DND-41 (cell line): ENCODE data around the gene CAPN15.
"Not testable (repeated sequence)": the region's sequence is repeated elsewhere in the genome, so short reads cannot be mapped to it uniquely, and the experiment has no call there.

Experiments
- ATAC-seq: fragments of 200-7000 bp; cut with Tn5 transposase; 3 replicates; pipeline ENCODE4 v1.9.1; 2021; ENCODE audit warnings: low read depth; ENCODE audit not compliant: insufficient read depth
- DNase-seq: peaks from one replicate; pipeline ENCODE4 v3.0.0-alpha.2; 2020
- H2AFZ ChIP-seq: 2 replicates; pipeline ENCODE4 v1.6.0; 2012; ENCODE audit warnings: low read depth, low read length
- H3K27ac ChIP-seq: 2 replicates; pipeline ENCODE4 v1.5.1; 2012; ENCODE audit warnings: low read length, inconsistent platforms
- H3K27me3 ChIP-seq: fragments of 200-600 bp; sonication (generic); 2 replicates; pipeline ENCODE4 v1.6.0; 2012; ENCODE audit warnings: low read length, mild to moderate bottlenecking, inconsistent platforms; ENCODE audit not compliant: insufficient read depth, poor library complexity
- H3K36me3 ChIP-seq: 2 replicates; pipeline ENCODE4 v1.5.1; 2012; ENCODE audit warnings: low read length, inconsistent platforms; ENCODE audit not compliant: insufficient read depth
- H3K4me1 ChIP-seq: 2 replicates; pipeline ENCODE4 v1.5.1; 2012; ENCODE audit warnings: mild to moderate bottlenecking, low read length; ENCODE audit not compliant: insufficient read depth
- H3K4me2 ChIP-seq: 2 replicates; pipeline ENCODE4 v1.6.0; 2012; ENCODE audit warnings: mild to moderate bottlenecking, moderate library complexity, low read length, inconsistent platforms; ENCODE audit not compliant: insufficient read depth
- H3K4me3 ChIP-seq, 2 experiments: fragments of 200-600 bp in 1 of 2; shearing (Covaris generic) in 1 of 2; 2 replicates each; pipeline ENCODE4 v1.5.1; 2012 to 2016; ENCODE audit warnings: inconsistent platforms in 2 of 2, low read length in 2 of 2, mild to moderate bottlenecking in 2 of 2, low read depth in 1 of 2, moderate library complexity in 1 of 2
- H3K79me2 ChIP-seq: 2 replicates; pipeline ENCODE4 v1.6.0; 2012; ENCODE audit warnings: low read length, inconsistent platforms; ENCODE audit not compliant: insufficient read depth
- H3K9ac ChIP-seq: 2 replicates; pipeline ENCODE4 v1.6.0; 2012; ENCODE audit warnings: low read depth, mild to moderate bottlenecking, inconsistent platforms, low read length, moderate library complexity
- H3K9me3 ChIP-seq: 2 replicates; pipeline ENCODE4 v1.5.1; 2012; ENCODE audit warnings: low read length, moderate library complexity, mild to moderate bottlenecking, inconsistent platforms; ENCODE audit not compliant: insufficient read depth, severe bottlenecking
- H4K20me1 ChIP-seq: 2 replicates; pipeline ENCODE4 v1.6.0; 2012; ENCODE audit warnings: low read length; ENCODE audit not compliant: insufficient read depth
- CTCF ChIP-seq: IDR thresholded peaks from 2 replicates; pipeline ENCODE4 v1.5.1; 2012; ENCODE audit warnings: borderline replicate concordance, low read length, moderate library complexity, mild to moderate bottlenecking; ENCODE audit not compliant: poor library complexity, severe bottlenecking; ENCODE audit errors: extremely low read depth
- EZH2 ChIP-seq: IDR thresholded peaks from 3 replicates; pipeline ENCODE4 v1.6.1; 2012; ENCODE audit warnings: borderline replicate concordance, low read depth, mild to moderate bottlenecking, moderate library complexity, low read length, inconsistent platforms; ENCODE audit not compliant: severe bottlenecking

The CAPN15 gene

GRCh38 chr16:503150-504071 lies 24.1 kb upstream of the CAPN15 start:
- no peaks in the 10 kb centered on the region for H3K79me2 ChIP-seq
- ATAC-seq (no peak), DNase-seq (no peak)
- H4K20me1 ChIP-seq = 0 out of 2 replicates have a peak, but pooled peaks cover 4% of the 10 kb centered on the region
- H2AFZ ChIP-seq = no peak overlapping the region
- H3K9me3 ChIP-seq = no peaks in the 10 kb centered on the region
- no peak overlapping the region for H3K9ac ChIP-seq
- H3K4me2 ChIP-seq = no peak overlapping the region
- no peaks in the 10 kb centered on the region for H3K27me3 ChIP-seq
- TF ChIP-seq CTCF = no peak
- TF ChIP-seq EZH2 = no peak
- H3K36me3 ChIP-seq = peaks cover 24% of the 10 kb centered on the region
- H3K4me3 ChIP-seq = no peak overlapping the region
- no peak overlapping the region for H3K27ac ChIP-seq
- H3K4me1 ChIP-seq = no peaks in the 10 kb centered on the region

GRCh38 chr16:505479-506245 lies 21.9 kb upstream of the CAPN15 start:
- H3K4me1 ChIP-seq = no peaks in the 10 kb centered on the region
- TF ChIP-seq EZH2 (no peak), CTCF (no peak)
- H3K9me3 ChIP-seq = no peaks in the 10 kb centered on the region
- no peak overlapping the region for H2AFZ ChIP-seq
- no peaks in the 10 kb centered on the region for H3K27me3 ChIP-seq
- 0 out of 2 replicates have a peak, but pooled peaks cover 6% of the 10 kb centered on the region for H4K20me1 ChIP-seq
- no peak overlapping the region for H3K9ac ChIP-seq
- H3K27ac ChIP-seq = no peak overlapping the region
- H3K4me3 ChIP-seq = no peak overlapping the region
- no peaks in the 10 kb centered on the region for H3K79me2 ChIP-seq
- H3K36me3 ChIP-seq = peaks cover 30% of the 10 kb centered on the region
- DNase-seq = no peak
- ATAC-seq = no peak
- no peak overlapping the region for H3K4me2 ChIP-seq

- ATAC-seq (no peak), DNase-seq (no peak)
- no peaks in the 10 kb centered on the region for H3K9me3 ChIP-seq
- H3K79me2 ChIP-seq = no peaks in the 10 kb centered on the region
- H3K4me3 ChIP-seq = no peak overlapping the region
- no peaks in the 10 kb centered on the region for H3K4me1 ChIP-seq
- H3K4me2 ChIP-seq = no peak overlapping the region
- H3K27ac ChIP-seq = no peak overlapping the region
- no peak overlapping the region for H3K9ac ChIP-seq
- TF ChIP-seq EZH2 = no peak
- TF ChIP-seq CTCF = no peak
- H2AFZ ChIP-seq = no peak overlapping the region
- H3K36me3 ChIP-seq = peaks cover 31% of the 10 kb centered on the region
- H4K20me1 ChIP-seq = 0 out of 2 replicates have a peak, but pooled peaks cover 6% of the 10 kb centered on the region
- no peaks in the 10 kb centered on the region for H3K27me3 ChIP-seq
Measured at GRCh38 chr16:506246-506546, 21.3 kb upstream of the CAPN15 start.

- not testable (repeated sequence) for H2AFZ ChIP-seq, H3K79me2 ChIP-seq, H4K20me1 ChIP-seq, H3K27me3 ChIP-seq, H3K4me2 ChIP-seq, H3K4me3 ChIP-seq, H3K9ac ChIP-seq, ATAC-seq, H3K4me1 ChIP-seq, H3K9me3 ChIP-seq, DNase-seq
- H3K27ac ChIP-seq = peak overlapping the region; percentile 26; the same call in 1 of the 2 replicates
- H3K36me3 ChIP-seq = peaks cover 31% of the 10 kb centered on the region
Measured at GRCh38 chr16:507527-507926, 20.0 kb upstream of the CAPN15 start.
